B cell (primary cell): ENCODE measurements around the gene NATD1. TPM values are rescaled to one million over a fixed set of nuclear protein-coding genes. Genes with fewer than 3 reads are reported as not detected.

Experiments
- ATAC-seq: fragments of 200-7000 bp; cut with Tn5 transposase; one replicate; pipeline ENCODE4 v1.10.0; 2021; ENCODE audit warnings: low read depth, mild to moderate bottlenecking, moderate number of reproducible peaks, moderate library complexity
- CTCF ChIA-PET: fragments of 350-600 bp; sonication (Branson Sonifier 250); formaldehyde crosslinking; loops from one replicate; lab custom pipeline; 2021; ENCODE audit warnings: antibody characterized with exemption, inconsistent platforms; lab: Charles Lee
- POLR2A ChIA-PET: fragments of 350-600 bp; sonication (Branson Sonifier 250); formaldehyde crosslinking; loops from one replicate; lab custom pipeline; 2021; ENCODE audit warnings: antibody characterized with exemption; lab: Charles Lee
- DNase-seq: peaks from one replicate; pipeline ENCODE4 v3.0.0; 2013
- H2AFZ ChIP-seq: 2 replicates; pipeline ENCODE4 v1.6.1; 2012; ENCODE audit warnings: mild to moderate bottlenecking, low read depth, low read length; ENCODE audit not compliant: insufficient read depth, poor library complexity, severe bottlenecking
- H3K27ac ChIP-seq, 2 donors: 1 replicate in 1 of 2; 2 replicates in 1 of 2; pipeline ENCODE4 v1.5.1; 2012 to 2013; ENCODE audit warnings: low read length in 2 of 2, mild to moderate bottlenecking in 2 of 2, moderate library complexity in 1 of 2
- H3K27me3 ChIP-seq, 4 experiments: fragments of 200-600 bp in 1 of 4; sonication (generic) in 1 of 4; replicated peaks in 1 of 4; 1 replicate in 2 of 4; 2 replicates in 2 of 4; pipeline versions ENCODE4 v1.6.1 to v1.7.0; 2013 to 2016; ENCODE audit warnings: low read length in 3 of 4, mild to moderate bottlenecking in 2 of 4, mixed read lengths in 1 of 4, moderate library complexity in 1 of 4; ENCODE audit not compliant: insufficient read depth in 4 of 4, control insufficient read depth in 3 of 4; ENCODE audit errors: control extremely low read depth in 1 of 4
- H3K36me3 ChIP-seq, 2 experiments: replicated peaks in 1 of 2; 1 replicate in 1 of 2; 2 replicates in 1 of 2; pipeline versions ENCODE4 v1.6.1 to v1.7.1; 2013; ENCODE audit warnings: low read length in 1 of 2; ENCODE audit not compliant: insufficient read depth in 2 of 2, control insufficient read depth in 1 of 2; ENCODE audit errors: control extremely low read depth in 1 of 2, extremely low read depth in 1 of 2
- H3K4me1 ChIP-seq, 2 donors: fragments of 200-600 bp in 1 of 2; sonication (generic) in 1 of 2; 1 replicate in 1 of 2; 2 replicates in 1 of 2; pipeline versions ENCODE4 v1.5.1 to v1.6.1; 2013 to 2017; ENCODE audit warnings: low read length in 2 of 2; ENCODE audit not compliant: control insufficient read depth in 2 of 2, insufficient read depth in 2 of 2
- H3K4me2 ChIP-seq: replicated peaks from 2 replicates; pipeline ENCODE3; 2012; ENCODE audit warnings: mild to moderate bottlenecking, low read depth, low read length; ENCODE audit not compliant: poor library complexity, severe bottlenecking
- H3K4me3 ChIP-seq, 5 experiments: fragments of 200-600 bp in 1 of 5; sonication (generic) in 1 of 5; 1 replicate in 3 of 5; 2 replicates in 2 of 5; pipeline versions ENCODE4 v1.5.1 to v1.7.0; 2011 to 2016; ENCODE audit warnings: low read length in 4 of 5, mild to moderate bottlenecking in 4 of 5, low read depth in 2 of 5, control low read depth in 1 of 5, moderate library complexity in 1 of 5; ENCODE audit not compliant: insufficient read depth in 1 of 5; ENCODE audit errors: control extremely low read depth in 1 of 5, extremely low read depth in 1 of 5
- H3K79me2 ChIP-seq: fragments of 200-600 bp; sonication (generic); one replicate; pipeline ENCODE4 v1.6.0; 2016; ENCODE audit warnings: low read length; ENCODE audit not compliant: control insufficient read depth, insufficient read depth
- H3K9ac ChIP-seq: fragments of 200-600 bp; sonication (generic); 2 replicates; pipeline ENCODE4 v1.6.1; 2017; ENCODE audit warnings: mild to moderate bottlenecking, low read length, moderate library complexity
- H3K9me3 ChIP-seq, 3 donors: one replicate each; pipeline versions ENCODE4 v1.6.1 to v1.7.1; 2013; ENCODE audit warnings: low read length in 2 of 3; ENCODE audit not compliant: control insufficient read depth in 2 of 3, insufficient read depth in 1 of 3; ENCODE audit errors: control extremely low read depth in 1 of 3
- H4K20me1 ChIP-seq: 2 replicates; pipeline ENCODE4 v1.6.0; 2012; ENCODE audit warnings: mild to moderate bottlenecking, low read length; ENCODE audit not compliant: insufficient read depth, control insufficient read depth, poor library complexity, severe bottlenecking
- H3K27ac Mint-ChIP-seq: one replicate; pipeline ENCODE4 v1.8.0; 2021; ENCODE audit warnings: mixed read lengths
- H3K27me3 Mint-ChIP-seq: one replicate; pipeline ENCODE4 v1.8.0; 2021; ENCODE audit warnings: mixed read lengths
- H3K4me1 Mint-ChIP-seq: one replicate; pipeline ENCODE4 v1.8.0; 2021; ENCODE audit warnings: mixed read lengths
- H3K4me3 Mint-ChIP-seq: one replicate; pipeline ENCODE4 v1.8.0; 2021; ENCODE audit warnings: mixed read lengths
- H3K9me3 Mint-ChIP-seq: one replicate; pipeline ENCODE4 v1.8.0; 2022; ENCODE audit warnings: mixed read lengths; ENCODE audit not compliant: insufficient read depth
- CTCF ChIP-seq: fragments of 200-600 bp; IDR thresholded peaks from one replicate; pipeline ENCODE4 v1.8.0; 2022; ENCODE audit warnings: antibody characterized with exemption, mild to moderate bottlenecking
- EZH2 ChIP-seq: IDR thresholded peaks from 2 replicates; pipeline ENCODE4 v1.6.1; 2012; ENCODE audit warnings: borderline replicate concordance, low read depth, mild to moderate bottlenecking, moderate library complexity, low read length; ENCODE audit not compliant: insufficient read depth, poor library complexity, severe bottlenecking
- WGBS: methylation state at CpG from one replicate; pipeline ENCODE4 v1.1.5; 2013; ENCODE audit warnings: missing lambda C conversion rate; ENCODE audit not compliant: insufficient coverage; 5-methylcytosine and 5-hydroxymethylcytosine counted together
- intact Hi-C: fragments of 100-400 bp; cut with micrococcal nuclease; formaldehyde crosslinking; loops from one replicate; pipeline ENCODE4 v1.10.0; 2022
- polyA plus RNA-seq: library from polyadenylated mRNA; depleted of rRNA; stranded (reverse); fragments of >200 nt; gene quantifications from 2 replicates; pipeline ENCODE4 v1.2.3, GENCODE V29; 2012
- total RNA-seq, 2 donors: library from RNA; stranded (reverse); fragments of 120-200 nt in 1 of 2; gene quantifications; 1 replicate in 1 of 2; 2 replicates in 1 of 2; pipeline versions ENCODE4 v1.2.3 to v1.2.4, GENCODE V29; 2013 to 2022

The NATD1 gene
- total and polyA plus RNA-seq, 2 donors (not counting 1 experiment from before 2014, with no cell fraction given), result 2.0 to 6.7 TPM

- H3K27ac ChIP-seq, result no peak overlapping the region
- POLR2A ChIA-PET, result no interaction called here
- H3K9me3 ChIP-seq, result no peaks in the 10 kb centered on the region
- Mint-ChIP-seq H3K27me3 (no peaks in the 10 kb centered on the region), H3K4me1 (peaks cover 40% of the 10 kb centered on the region), H3K27ac (peak overlapping the region; percentile 50), H3K4me3 (peak overlapping the region; percentile 93), H3K9me3 (no peaks in the 10 kb centered on the region)
- CTCF ChIA-PET, result interaction anchor here (0.8 to 1.4 kb wide), 4 partner anchors 33 to 297 kb away, joined by 3 to 4 read pairs (median 3); no protein-coding TSS in a partner anchor
- ATAC-seq (no peak), DNase-seq (no peak)
- H3K4me3 ChIP-seq, result no peak overlapping the region
- peaks cover 65% of the 10 kb centered on the region for H3K79me2 ChIP-seq
- TF ChIP-seq EZH2, result no peak
- TF ChIP-seq CTCF, result no peak
- H4K20me1 ChIP-seq, result peaks cover 30% of the 10 kb centered on the region
- intact Hi-C loops, result loop anchor here (2.0 kb wide), 2 partner anchors 97 to 1061 kb away; no protein-coding TSS in a partner anchor
- H3K36me3 ChIP-seq, result peaks cover 0 to 6% of the 10 kb centered on the region in 2 experiments
- H3K4me2 ChIP-seq, result no peak overlapping the region
- H3K27me3 ChIP-seq, result no peaks in the 10 kb centered on the region
- no peak overlapping the region for H2AFZ ChIP-seq
- no peak overlapping the region for H3K9ac ChIP-seq
- WGBS, result 97% methylated on average over 4 of the region's 6 CpGs
- H3K4me1 ChIP-seq, result peaks cover 27 to 35% of the 10 kb centered on the region in 2 donors
Measured at GRCh38 chr17:21215935-21216334, 37.3 kb downstream of the NATD1 start.

GRCh38 chr17:21214777-21215541 is 38.3 kb downstream of the NATD1 start:
- Histone ChIP-seq H3K79me2 (peaks cover 75% of the 10 kb centered on the region), H3K27ac (peak overlapping the region; percentile 85 to 91), H2AFZ (peak overlapping the region; percentile 99), H3K4me2 (peak overlapping the region; percentile 94), H3K27me3 (no peaks in the 10 kb centered on the region), H4K20me1 (peaks cover 40% of the 10 kb centered on the region), H3K36me3 (peaks cover 0 to 13% of the 10 kb centered on the region in 2 experiments), H3K9me3 (no peaks in the 10 kb centered on the region), H3K4me1 (peaks cover 31 to 37% of the 10 kb centered on the region in 2 donors), H3K9ac (peak overlapping the region; percentile 97), H3K4me3 (peak overlapping the region; percentile 54 to 99 (median 89))
- POLR2A ChIA-PET, result interaction anchor here (0.7 kb wide), 2 partner anchors 62 to 171 kb away, joined by 3 to 5 read pairs; no protein-coding TSS in a partner anchor
- DNase-seq (no peak), ATAC-seq (no peak)
- Mint-ChIP-seq H3K4me3 (peak overlapping the region; percentile 93), H3K27ac (peak overlapping the region; percentile 92), H3K27me3 (no peaks in the 10 kb centered on the region), H3K9me3 (no peaks in the 10 kb centered on the region), H3K4me1 (peaks cover 48% of the 10 kb centered on the region)
- intact Hi-C loops, result loop anchor here (1.0 to 2.0 kb wide), 9 partner anchors 38 to 1060 kb away; partner anchors contain the start of genes DHRS7B, NATD1 and USP22
- 8% methylated on average over 22 of the region's 23 CpGs for WGBS
- TF ChIP-seq CTCF, result no peak
- CTCF ChIA-PET, result interaction anchor here (0.8 to 1.5 kb wide), 6 partner anchors 34 to 298 kb away, joined by 3 to 4 read pairs (median 3); no protein-coding TSS in a partner anchor
